ENCODE measurements around the gene ZNF282. TPM values are rescaled to one million over a fixed set of nuclear protein-coding genes. Genes with fewer than 3 reads are reported as not detected.
A peak's percentile ranks its signal among the peaks of the same experiment; 100 is the strongest.

Gene ZNF282
- total and polyA plus RNA-seq, 9 of the 15 experiments (the other 6 are each of a cell fraction or from before 2014, with no cell fraction given) = 0.76 to 58.6 (median 17.4) TPM

GRCh38 chr7:149239345-149240143, 44.2 kb downstream of the ZNF282 start, which contains the start of gene ZNF212 (continued):
- no peak for TF ChIP-seq ZNF277 (CRISPR knock-in tag; IDR thresholded peaks at IDR 0.05; ENCODE audit: borderline replicate concordance)
- no peak for TF ChIP-seq ZNF274 (IDR thresholded peaks at IDR 0.05; ENCODE audit: borderline replicate concordance, low read depth, low read length)
- peak; percentile 86 for TF ChIP-seq KDM5B (IDR thresholded peaks at IDR 0.05; ENCODE audit: insufficient replicate concordance, low read depth, low read length)
- TF ChIP-seq CHD2 (IDR thresholded peaks at IDR 0.05; ENCODE audit: low read depth, low read length) = no peak; the same call in 1 of the 2 replicates
- TF ChIP-seq ELK3 (CRISPR knock-in tag; IDR thresholded peaks at IDR 0.05) = no peak
- peak; percentile 95 to 97 (median 97) for TF ChIP-seq CTCF (IDR thresholded peaks at IDR 0.05 in 2 of 3, conservative IDR thresholded peaks at IDR 0.05 in 1 of 3; ENCODE audit: insufficient read depth in 2 of 3, low read depth in 1 of 3, low read length in 3 of 3)
- peak in 1 of 2 experiments; percentile 55; a peak in 2 of 4 replicates for TF ChIP-seq TRIM24 (IDR thresholded peaks at IDR 0.05)
- TF ChIP-seq KAT2B (IDR thresholded peaks at IDR 0.05; ENCODE audit: low read depth, low read length) = peak; percentile 76
- peak; percentile 26; the same call in 1 of the 2 replicates for TF ChIP-seq MGA (IDR thresholded peaks at IDR 0.05)
- no peak for TF ChIP-seq MECOM (CRISPR knock-in tag; IDR thresholded peaks at IDR 0.05)
